ENCODE measurements around the gene PI4KA.
"Not testable (repeated sequence)": the region's sequence is repeated elsewhere in the genome, so short reads cannot be mapped to it uniquely, and the experiment has no call there.

- TF ChIP-seq CTCF (conservative IDR thresholded peaks at IDR 0.05; ENCODE audit: low read depth in 2 of 2); REST (IDR thresholded peaks at IDR 0.05; ENCODE audit: unreplicated experiment); POLR2AphosphoS5 (IDR thresholded peaks at IDR 0.05; ENCODE audit: low read depth); EZH2 (IDR thresholded peaks at IDR 0.05; ENCODE audit: low read depth, unreplicated experiment); EZH2phosphoT487 (IDR thresholded peaks at IDR 0.05; ENCODE audit: unreplicated experiment); CREB1 (CRISPR knock-in tag; IDR thresholded peaks at IDR 0.05; ENCODE audit: low read depth); STAT1 (IDR thresholded peaks at IDR 0.05; ENCODE audit: unreplicated experiment); JUNB (IDR thresholded peaks at IDR 0.05; ENCODE audit: unreplicated experiment): not testable (repeated sequence)
Measured at GRCh38 chr22:20662524-20663036, 196.0 kb downstream of the PI4KA start.
